ENCODE data around the gene NDUFS6. TPM values are rescaled to one million over a fixed set of nuclear protein-coding genes. Genes with fewer than 3 reads are reported as not detected.

Gene NDUFS6
- total RNA-seq, 1 donor from 2014 or later: 35.1 TPM

- no peak for TF ChIP-seq CTCF (IDR thresholded peaks at IDR 0.05)
- Mint-ChIP-seq H3K4me1 (ENCODE audit: unreplicated experiment) (no peaks in the 10 kb centered on the region), H3K36me3 (ENCODE audit: unreplicated experiment) (no peaks in the 10 kb centered on the region), H3K27me3 (ENCODE audit: unreplicated experiment) (no peaks in the 10 kb centered on the region), H3K4me3 (ENCODE audit: unreplicated experiment) (no peak overlapping the region), H3K9me3 (ENCODE audit: unreplicated experiment) (peaks cover 9% of the 10 kb centered on the region), H3K27ac (ENCODE audit: unreplicated experiment) (no peak overlapping the region)
- peak; percentile 78 for DNase-seq (ENCODE audit: extremely low spot score, unreplicated experiment)
Measured at GRCh38 chr5:1754531-1755220, 46.5 kb upstream of the NDUFS6 start.

GRCh38 chr5:1755321-1755949, 45.8 kb upstream of the NDUFS6 start:
- no peaks in the 10 kb centered on the region for H3K4me1 Mint-ChIP-seq (ENCODE audit: unreplicated experiment)
- H3K36me3 Mint-ChIP-seq (ENCODE audit: unreplicated experiment): no peaks in the 10 kb centered on the region
- H3K27ac Mint-ChIP-seq (ENCODE audit: unreplicated experiment): no peak overlapping the region
- TF ChIP-seq CTCF (IDR thresholded peaks at IDR 0.05): no peak
- peaks cover 9% of the 10 kb centered on the region for H3K9me3 Mint-ChIP-seq (ENCODE audit: unreplicated experiment)
- H3K4me3 Mint-ChIP-seq (ENCODE audit: unreplicated experiment): no peak overlapping the region
- no peaks in the 10 kb centered on the region for H3K27me3 Mint-ChIP-seq (ENCODE audit: unreplicated experiment)
- DNase-seq (ENCODE audit: extremely low spot score, unreplicated experiment): peak; percentile 60

GRCh38 chr5:1756481-1756880, 44.7 kb upstream of the NDUFS6 start:
- Mint-ChIP-seq H3K36me3 (ENCODE audit: unreplicated experiment) (no peaks in the 10 kb centered on the region), H3K4me1 (ENCODE audit: unreplicated experiment) (no peaks in the 10 kb centered on the region), H3K27me3 (ENCODE audit: unreplicated experiment) (no peaks in the 10 kb centered on the region), H3K9me3 (ENCODE audit: unreplicated experiment) (peaks cover 9% of the 10 kb centered on the region), H3K27ac (ENCODE audit: unreplicated experiment) (no peak overlapping the region), H3K4me3 (ENCODE audit: unreplicated experiment) (no peak overlapping the region)
- DNase-seq (ENCODE audit: extremely low spot score, unreplicated experiment): no peak
- TF ChIP-seq CTCF (IDR thresholded peaks at IDR 0.05): no peak

DNA sequence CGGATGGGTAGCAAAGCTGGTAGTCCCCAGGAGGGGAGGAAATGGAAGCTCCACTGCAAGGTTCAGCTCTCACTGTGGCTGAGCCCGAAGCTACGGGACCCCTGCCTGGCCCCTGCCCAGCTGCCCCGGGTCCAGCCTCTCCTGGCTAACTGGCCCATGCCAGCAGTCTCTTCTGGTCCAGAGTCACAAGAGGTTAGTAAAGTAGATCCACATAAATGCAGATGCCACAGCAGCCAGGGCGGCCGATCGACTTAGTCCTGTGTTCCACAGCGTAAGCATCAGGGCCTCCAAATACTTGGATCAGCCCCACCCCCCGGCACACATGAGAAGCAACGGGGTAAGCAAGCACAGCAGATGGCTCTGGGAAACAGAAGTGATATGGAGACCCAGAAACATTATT, 43.7 kb upstream of the NDUFS6 start:
- H3K27ac Mint-ChIP-seq (ENCODE audit: unreplicated experiment): no peak overlapping the region
- H3K9me3 Mint-ChIP-seq (ENCODE audit: unreplicated experiment): peaks cover 9% of the 10 kb centered on the region
- no peaks in the 10 kb centered on the region for H3K36me3 Mint-ChIP-seq (ENCODE audit: unreplicated experiment)
- no peak overlapping the region for H3K4me3 Mint-ChIP-seq (ENCODE audit: unreplicated experiment)
- peak; percentile 66 for DNase-seq (ENCODE audit: extremely low spot score, unreplicated experiment)
- no peak for TF ChIP-seq CTCF (IDR thresholded peaks at IDR 0.05)
- H3K4me1 Mint-ChIP-seq (ENCODE audit: unreplicated experiment): no peaks in the 10 kb centered on the region
- peaks cover 4% of the 10 kb centered on the region for H3K27me3 Mint-ChIP-seq (ENCODE audit: unreplicated experiment)

DNA sequence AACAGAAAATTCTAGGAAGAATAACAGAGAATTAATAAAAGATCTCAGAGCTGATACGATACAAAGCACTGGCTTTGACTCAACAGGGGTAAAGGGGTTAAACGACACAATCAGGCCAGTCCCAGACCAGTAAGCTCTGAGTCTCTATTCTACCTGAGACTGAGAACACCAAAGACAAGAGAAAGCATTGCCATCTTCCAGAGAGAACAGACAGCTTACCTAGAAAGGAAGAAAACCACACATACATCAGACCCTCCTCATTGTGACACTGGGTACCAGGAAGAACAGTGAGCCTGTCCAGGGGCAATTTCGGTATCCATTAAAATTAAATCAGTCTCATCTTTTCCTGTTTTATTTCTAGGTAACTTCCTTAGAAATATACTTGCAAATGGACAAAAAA, 42.6 kb upstream of the NDUFS6 start:
- peaks cover 3% of the 10 kb centered on the region for H3K4me1 Mint-ChIP-seq (ENCODE audit: unreplicated experiment)
- peaks cover 9% of the 10 kb centered on the region for H3K9me3 Mint-ChIP-seq (ENCODE audit: unreplicated experiment)
- no peak for DNase-seq (ENCODE audit: extremely low spot score, unreplicated experiment)
- H3K27me3 Mint-ChIP-seq (ENCODE audit: unreplicated experiment): peaks cover 4% of the 10 kb centered on the region
- H3K36me3 Mint-ChIP-seq (ENCODE audit: unreplicated experiment): no peaks in the 10 kb centered on the region
- TF ChIP-seq CTCF (IDR thresholded peaks at IDR 0.05): no peak
- H3K27ac Mint-ChIP-seq (ENCODE audit: unreplicated experiment): no peak overlapping the region
- H3K4me3 Mint-ChIP-seq (ENCODE audit: unreplicated experiment): no peak overlapping the region
